GM23338 (cell line): ENCODE results near the gene PSMD14.

ENCODE experiments used
- CREB1 ChIP-seq: fragments of 250-450 bp; sonication (Bioruptor Pico); IDR thresholded peaks from 2 replicates; pipeline ENCODE4 v1.5.0; 2020; ENCODE audit warnings: low read depth, mild to moderate bottlenecking, moderate library complexity
- EZH2 ChIP-seq: fragments of 200-600 bp; sonication (generic); IDR thresholded peaks from one replicate; pipeline ENCODE4 v1.8.0; 2017; ENCODE audit warnings: antibody characterized with exemption, mild to moderate bottlenecking, low read depth; ENCODE audit not compliant: unreplicated experiment
- EZH2phosphoT487 ChIP-seq: fragments of 200-600 bp; sonication (generic); IDR thresholded peaks from one replicate; pipeline ENCODE4 v1.8.1; 2018; ENCODE audit warnings: antibody characterized with exemption; ENCODE audit not compliant: unreplicated experiment
- JUNB ChIP-seq: IDR thresholded peaks from one replicate; pipeline ENCODE4 v1.6.1; 2016; ENCODE audit warnings: antibody characterized with exemption; ENCODE audit not compliant: unreplicated experiment
- POLR2AphosphoS5 ChIP-seq: IDR thresholded peaks from 2 replicates; pipeline ENCODE4 v1.6.1; 2016; ENCODE audit warnings: antibody characterized with exemption, low read depth
- ZNF114 ChIP-seq: fragments of 250-450 bp; sonication (Bioruptor Pico); IDR thresholded peaks from 2 replicates; pipeline ENCODE4 v1.5.0; 2020; ENCODE audit warnings: mild to moderate bottlenecking, moderate library complexity
- TF ChIP-seq, protein P1 (sequence below): fragments of 250-450 bp; sonication (Bioruptor Pico); IDR thresholded peaks from 2 replicates; pipeline ENCODE4 v1.5.0; 2020; ENCODE audit warnings: mild to moderate bottlenecking, moderate library complexity
- TF ChIP-seq, protein P2 (sequence below), 2 experiments: fragments of 200-600 bp in 1 of 2; sonication (generic) in 1 of 2; conservative IDR thresholded peaks; 2 replicates each; pipeline versions ENCODE4 v1.5.1 to v1.6.1; 2016 to 2017; ENCODE audit warnings: antibody characterized with exemption in 2 of 2, low read depth in 2 of 2, mild to moderate bottlenecking in 2 of 2, moderate library complexity in 1 of 2
- TF ChIP-seq, protein P3 (sequence below): IDR thresholded peaks from one replicate; pipeline ENCODE4 v1.6.1; 2018; ENCODE audit warnings: antibody characterized with exemption; ENCODE audit not compliant: unreplicated experiment
- TF ChIP-seq, protein P4 (sequence below): IDR thresholded peaks from 2 replicates; pipeline ENCODE4 v1.6.1; 2016; ENCODE audit warnings: antibody characterized with exemption

DNA sequence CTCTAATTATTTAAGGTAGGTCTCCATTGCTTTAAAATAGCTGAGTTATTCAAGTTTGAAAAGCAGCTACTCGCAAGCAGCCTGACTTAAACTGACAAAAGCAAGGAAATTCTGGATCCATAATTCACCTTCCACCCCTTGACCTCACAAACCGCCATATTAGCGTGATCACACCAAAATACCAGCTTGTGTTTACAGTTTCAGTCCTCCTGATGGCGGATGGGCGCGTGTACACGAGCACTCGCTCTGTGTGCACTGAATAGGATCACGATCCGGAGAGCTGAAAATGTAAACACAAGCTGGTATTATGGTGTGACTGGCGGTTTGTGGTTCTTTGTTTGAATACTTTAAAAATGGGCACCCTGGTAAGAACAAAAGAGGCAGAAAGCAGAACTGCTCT, 42.4 kb upstream of the PSMD14 start:
- TF ChIP-seq EZH2 = no peak
- TF ChIP-seq, protein P1, sequence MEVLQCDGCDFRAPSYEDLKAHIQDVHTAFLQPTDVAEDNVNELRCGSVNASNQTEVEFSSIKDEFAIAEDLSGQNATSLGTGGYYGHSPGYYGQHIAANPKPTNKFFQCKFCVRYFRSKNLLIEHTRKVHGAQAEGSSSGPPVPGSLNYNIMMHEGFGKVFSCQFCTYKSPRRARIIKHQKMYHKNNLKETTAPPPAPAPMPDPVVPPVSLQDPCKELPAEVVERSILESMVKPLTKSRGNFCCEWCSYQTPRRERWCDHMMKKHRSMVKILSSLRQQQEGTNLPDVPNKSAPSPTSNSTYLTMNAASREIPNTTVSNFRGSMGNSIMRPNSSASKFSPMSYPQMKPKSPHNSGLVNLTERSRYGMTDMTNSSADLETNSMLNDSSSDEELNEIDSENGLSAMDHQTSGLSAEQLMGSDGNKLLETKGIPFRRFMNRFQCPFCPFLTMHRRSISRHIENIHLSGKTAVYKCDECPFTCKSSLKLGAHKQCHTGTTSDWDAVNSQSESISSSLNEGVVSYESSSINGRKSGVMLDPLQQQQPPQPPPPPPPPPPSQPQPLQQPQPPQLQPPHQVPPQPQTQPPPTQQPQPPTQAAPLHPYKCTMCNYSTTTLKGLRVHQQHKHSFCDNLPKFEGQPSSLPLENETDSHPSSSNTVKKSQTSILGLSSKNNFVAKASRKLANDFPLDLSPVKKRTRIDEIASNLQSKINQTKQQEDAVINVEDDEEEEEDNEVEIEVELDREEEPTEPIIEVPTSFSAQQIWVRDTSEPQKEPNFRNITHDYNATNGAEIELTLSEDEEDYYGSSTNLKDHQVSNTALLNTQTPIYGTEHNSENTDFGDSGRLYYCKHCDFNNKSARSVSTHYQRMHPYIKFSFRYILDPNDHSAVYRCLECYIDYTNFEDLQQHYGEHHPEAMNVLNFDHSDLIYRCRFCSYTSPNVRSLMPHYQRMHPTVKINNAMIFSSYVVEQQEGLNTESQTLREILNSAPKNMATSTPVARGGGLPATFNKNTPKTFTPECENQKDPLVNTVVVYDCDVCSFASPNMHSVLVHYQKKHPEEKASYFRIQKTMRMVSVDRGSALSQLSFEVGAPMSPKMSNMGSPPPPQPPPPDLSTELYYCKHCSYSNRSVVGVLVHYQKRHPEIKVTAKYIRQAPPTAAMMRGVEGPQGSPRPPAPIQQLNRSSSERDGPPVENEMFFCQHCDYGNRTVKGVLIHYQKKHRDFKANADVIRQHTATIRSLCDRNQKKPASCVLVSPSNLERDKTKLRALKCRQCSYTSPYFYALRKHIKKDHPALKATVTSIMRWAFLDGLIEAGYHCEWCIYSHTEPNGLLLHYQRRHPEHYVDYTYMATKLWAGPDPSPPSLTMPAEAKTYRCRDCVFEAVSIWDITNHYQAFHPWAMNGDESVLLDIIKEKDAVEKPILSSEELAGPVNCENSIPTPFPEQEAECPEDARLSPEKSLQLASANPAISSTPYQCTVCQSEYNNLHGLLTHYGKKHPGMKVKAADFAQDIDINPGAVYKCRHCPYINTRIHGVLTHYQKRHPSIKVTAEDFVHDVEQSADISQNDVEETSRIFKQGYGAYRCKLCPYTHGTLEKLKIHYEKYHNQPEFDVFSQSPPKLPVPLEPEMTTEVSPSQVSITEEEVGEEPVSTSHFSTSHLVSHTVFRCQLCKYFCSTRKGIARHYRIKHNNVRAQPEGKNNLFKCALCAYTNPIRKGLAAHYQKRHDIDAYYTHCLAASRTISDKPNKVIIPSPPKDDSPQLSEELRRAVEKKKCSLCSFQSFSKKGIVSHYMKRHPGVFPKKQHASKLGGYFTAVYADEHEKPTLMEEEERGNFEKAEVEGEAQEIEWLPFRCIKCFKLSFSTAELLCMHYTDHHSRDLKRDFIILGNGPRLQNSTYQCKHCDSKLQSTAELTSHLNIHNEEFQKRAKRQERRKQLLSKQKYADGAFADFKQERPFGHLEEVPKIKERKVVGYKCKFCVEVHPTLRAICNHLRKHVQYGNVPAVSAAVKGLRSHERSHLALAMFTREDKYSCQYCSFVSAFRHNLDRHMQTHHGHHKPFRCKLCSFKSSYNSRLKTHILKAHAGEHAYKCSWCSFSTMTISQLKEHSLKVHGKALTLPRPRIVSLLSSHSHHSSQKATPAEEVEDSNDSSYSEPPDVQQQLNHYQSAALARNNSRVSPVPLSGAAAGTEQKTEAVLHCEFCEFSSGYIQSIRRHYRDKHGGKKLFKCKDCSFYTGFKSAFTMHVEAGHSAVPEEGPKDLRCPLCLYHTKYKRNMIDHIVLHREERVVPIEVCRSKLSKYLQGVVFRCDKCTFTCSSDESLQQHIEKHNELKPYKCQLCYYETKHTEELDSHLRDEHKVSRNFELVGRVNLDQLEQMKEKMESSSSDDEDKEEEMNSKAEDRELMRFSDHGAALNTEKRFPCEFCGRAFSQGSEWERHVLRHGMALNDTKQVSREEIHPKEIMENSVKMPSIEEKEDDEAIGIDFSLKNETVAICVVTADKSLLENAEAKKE = no peak
- TF ChIP-seq, protein P2, sequence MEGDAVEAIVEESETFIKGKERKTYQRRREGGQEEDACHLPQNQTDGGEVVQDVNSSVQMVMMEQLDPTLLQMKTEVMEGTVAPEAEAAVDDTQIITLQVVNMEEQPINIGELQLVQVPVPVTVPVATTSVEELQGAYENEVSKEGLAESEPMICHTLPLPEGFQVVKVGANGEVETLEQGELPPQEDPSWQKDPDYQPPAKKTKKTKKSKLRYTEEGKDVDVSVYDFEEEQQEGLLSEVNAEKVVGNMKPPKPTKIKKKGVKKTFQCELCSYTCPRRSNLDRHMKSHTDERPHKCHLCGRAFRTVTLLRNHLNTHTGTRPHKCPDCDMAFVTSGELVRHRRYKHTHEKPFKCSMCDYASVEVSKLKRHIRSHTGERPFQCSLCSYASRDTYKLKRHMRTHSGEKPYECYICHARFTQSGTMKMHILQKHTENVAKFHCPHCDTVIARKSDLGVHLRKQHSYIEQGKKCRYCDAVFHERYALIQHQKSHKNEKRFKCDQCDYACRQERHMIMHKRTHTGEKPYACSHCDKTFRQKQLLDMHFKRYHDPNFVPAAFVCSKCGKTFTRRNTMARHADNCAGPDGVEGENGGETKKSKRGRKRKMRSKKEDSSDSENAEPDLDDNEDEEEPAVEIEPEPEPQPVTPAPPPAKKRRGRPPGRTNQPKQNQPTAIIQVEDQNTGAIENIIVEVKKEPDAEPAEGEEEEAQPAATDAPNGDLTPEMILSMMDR (conservative IDR thresholded peaks at IDR 0.05; ENCODE audit: low read depth in 2 of 2) = no peak
- TF ChIP-seq, protein P3, sequence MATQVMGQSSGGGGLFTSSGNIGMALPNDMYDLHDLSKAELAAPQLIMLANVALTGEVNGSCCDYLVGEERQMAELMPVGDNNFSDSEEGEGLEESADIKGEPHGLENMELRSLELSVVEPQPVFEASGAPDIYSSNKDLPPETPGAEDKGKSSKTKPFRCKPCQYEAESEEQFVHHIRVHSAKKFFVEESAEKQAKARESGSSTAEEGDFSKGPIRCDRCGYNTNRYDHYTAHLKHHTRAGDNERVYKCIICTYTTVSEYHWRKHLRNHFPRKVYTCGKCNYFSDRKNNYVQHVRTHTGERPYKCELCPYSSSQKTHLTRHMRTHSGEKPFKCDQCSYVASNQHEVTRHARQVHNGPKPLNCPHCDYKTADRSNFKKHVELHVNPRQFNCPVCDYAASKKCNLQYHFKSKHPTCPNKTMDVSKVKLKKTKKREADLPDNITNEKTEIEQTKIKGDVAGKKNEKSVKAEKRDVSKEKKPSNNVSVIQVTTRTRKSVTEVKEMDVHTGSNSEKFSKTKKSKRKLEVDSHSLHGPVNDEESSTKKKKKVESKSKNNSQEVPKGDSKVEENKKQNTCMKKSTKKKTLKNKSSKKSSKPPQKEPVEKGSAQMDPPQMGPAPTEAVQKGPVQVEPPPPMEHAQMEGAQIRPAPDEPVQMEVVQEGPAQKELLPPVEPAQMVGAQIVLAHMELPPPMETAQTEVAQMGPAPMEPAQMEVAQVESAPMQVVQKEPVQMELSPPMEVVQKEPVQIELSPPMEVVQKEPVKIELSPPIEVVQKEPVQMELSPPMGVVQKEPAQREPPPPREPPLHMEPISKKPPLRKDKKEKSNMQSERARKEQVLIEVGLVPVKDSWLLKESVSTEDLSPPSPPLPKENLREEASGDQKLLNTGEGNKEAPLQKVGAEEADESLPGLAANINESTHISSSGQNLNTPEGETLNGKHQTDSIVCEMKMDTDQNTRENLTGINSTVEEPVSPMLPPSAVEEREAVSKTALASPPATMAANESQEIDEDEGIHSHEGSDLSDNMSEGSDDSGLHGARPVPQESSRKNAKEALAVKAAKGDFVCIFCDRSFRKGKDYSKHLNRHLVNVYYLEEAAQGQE = no peak
- no peak for TF ChIP-seq POLR2AphosphoS5
- TF ChIP-seq EZH2phosphoT487 = no peak
- TF ChIP-seq CREB1 = no peak
- no peak for TF ChIP-seq JUNB
- no peak for TF ChIP-seq ZNF114 (CRISPR knock-in tag)
- TF ChIP-seq, protein P4, sequence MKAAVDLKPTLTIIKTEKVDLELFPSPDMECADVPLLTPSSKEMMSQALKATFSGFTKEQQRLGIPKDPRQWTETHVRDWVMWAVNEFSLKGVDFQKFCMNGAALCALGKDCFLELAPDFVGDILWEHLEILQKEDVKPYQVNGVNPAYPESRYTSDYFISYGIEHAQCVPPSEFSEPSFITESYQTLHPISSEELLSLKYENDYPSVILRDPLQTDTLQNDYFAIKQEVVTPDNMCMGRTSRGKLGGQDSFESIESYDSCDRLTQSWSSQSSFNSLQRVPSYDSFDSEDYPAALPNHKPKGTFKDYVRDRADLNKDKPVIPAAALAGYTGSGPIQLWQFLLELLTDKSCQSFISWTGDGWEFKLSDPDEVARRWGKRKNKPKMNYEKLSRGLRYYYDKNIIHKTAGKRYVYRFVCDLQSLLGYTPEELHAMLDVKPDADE = no peak
